HepG2 (cell line): Measurements from ENCODE around the gene DUS1L. TPM values are rescaled to one million over a fixed set of nuclear protein-coding genes. Genes with fewer than 3 reads are reported as not detected.
A peak's percentile ranks its signal among the peaks of the same experiment; 100 is the strongest.

ENCODE experiments used
- AHDC1 ChIP-seq: sonication (generic); formaldehyde crosslinking; IDR thresholded peaks from 2 replicates; pipeline ENCODE4 v1.5.1; 2020; ENCODE audit warnings: mild to moderate bottlenecking, missing genetic modification reagents, borderline replicate concordance
- ARNT ChIP-seq: fragments of 450-650 bp; IDR thresholded peaks from 2 replicates; pipeline ENCODE4 v1.6.1; 2017
- DZIP1 ChIP-seq: sonication (generic); formaldehyde crosslinking; IDR thresholded peaks from 2 replicates; pipeline ENCODE4 v1.5.0; 2020; ENCODE audit warnings: mild to moderate bottlenecking, missing genetic modification reagents
- HMG20A ChIP-seq: IDR thresholded peaks from 2 replicates; pipeline ENCODE4 v1.6.1; 2016; ENCODE audit warnings: borderline replicate concordance
- RBFOX2 ChIP-seq: fragments of 200-400 bp; formaldehyde crosslinking; IDR thresholded peaks from 2 replicates; pipeline ENCODE4 v1.6.1; 2017; ENCODE audit warnings: low read depth, mild to moderate bottlenecking, low read length
- RBM22 ChIP-seq: fragments of 200-400 bp; formaldehyde crosslinking; optimal IDR thresholded peaks from 2 replicates; pipeline ENCODE3; 2017; ENCODE audit warnings: mild to moderate bottlenecking, low read length, moderate library complexity
- SALL1 ChIP-seq: sonication (generic); formaldehyde crosslinking; IDR thresholded peaks from 2 replicates; pipeline ENCODE4 v1.8.0; 2022; ENCODE audit warnings: mild to moderate bottlenecking, missing genetic modification reagents
- SIX4 ChIP-seq: sonication (generic); formaldehyde crosslinking; IDR thresholded peaks from 2 replicates; pipeline ENCODE4 v1.4.0; 2020; ENCODE audit warnings: missing genetic modification reagents
- SOX6 ChIP-seq, 2 experiments: fragments of 450-650 bp in 1 of 2; sonication (generic) in 1 of 2; formaldehyde crosslinking in 1 of 2; IDR thresholded peaks; 2 replicates each; pipeline versions ENCODE4 v1.4.0 to v1.6.1; 2017 to 2020; ENCODE audit warnings: antibody characterized with exemption in 1 of 2, mild to moderate bottlenecking in 1 of 2, missing genetic modification reagents in 1 of 2
- THAP8 ChIP-seq: sonication (generic); formaldehyde crosslinking; IDR thresholded peaks from 2 replicates; pipeline ENCODE4 v1.5.1; 2020; ENCODE audit warnings: missing genetic modification reagents, mild to moderate bottlenecking, borderline replicate concordance
- TP53 ChIP-seq: sonication (generic); formaldehyde crosslinking; conservative IDR thresholded peaks from 2 replicates; pipeline ENCODE4 v1.4.0; 2020; ENCODE audit warnings: missing genetic modification reagents
- ZBTB20 ChIP-seq: sonication (generic); formaldehyde crosslinking; IDR thresholded peaks from 2 replicates; pipeline ENCODE4 v1.8.1; 2023; ENCODE audit warnings: missing genetic modification reagents, low read depth, mild to moderate bottlenecking, borderline replicate concordance
- ZBTB33 ChIP-seq: sonication (generic); formaldehyde crosslinking; IDR thresholded peaks from 2 replicates; pipeline ENCODE4 v1.4.0; 2020; ENCODE audit warnings: missing genetic modification reagents
- ZNF101 ChIP-seq: sonication (generic); formaldehyde crosslinking; IDR thresholded peaks from 2 replicates; pipeline ENCODE4 v1.4.0; 2020; ENCODE audit warnings: mild to moderate bottlenecking, low read depth, missing genetic modification reagents, borderline replicate concordance
- ZNF235 ChIP-seq: sonication (generic); formaldehyde crosslinking; IDR thresholded peaks from 2 replicates; pipeline ENCODE4 v1.8.1; 2023; ENCODE audit warnings: mild to moderate bottlenecking, missing genetic modification reagents, borderline replicate concordance
- ZNF607 ChIP-seq: sonication (generic); formaldehyde crosslinking; IDR thresholded peaks from 2 replicates; pipeline ENCODE4 v1.5.1; 2020; ENCODE audit warnings: missing genetic modification reagents, mild to moderate bottlenecking, borderline replicate concordance
- ZNF724P ChIP-seq: sonication (generic); formaldehyde crosslinking; IDR thresholded peaks from 2 replicates; pipeline ENCODE4 v1.8.0; 2022; ENCODE audit warnings: missing genetic modification reagents, borderline replicate concordance
- ZNF879 ChIP-seq: sonication (generic); formaldehyde crosslinking; IDR thresholded peaks from 2 replicates; pipeline ENCODE4 v1.8.1; 2023; ENCODE audit warnings: missing genetic modification reagents
- polyA plus RNA-seq, 8 experiments: library from polyadenylated mRNA; depleted of rRNA in 3 of 8; stranded (reverse) in 7 of 8; unstranded in 1 of 8; fragments of >200 nt; fragmentation: Illumina TruSeq in 4 of 8; extraction: Trizol in 4 of 8; gene quantifications; 2 replicates each; pipeline versions ENCODE4 v1.2.1 to v1.2.3, GENCODE V29; 2011 to 2016; ENCODE audit warnings: low read depth in 4 of 8, missing spikeins in 1 of 8, mixed read lengths in 1 of 8; ENCODE audit not compliant: insufficient read depth in 1 of 8
- total RNA-seq, 5 experiments: library from RNA; depleted of rRNA; stranded (reverse); fragments of >200 nt; fragmentation: Illumina TruSeq; extraction: Trizol; gene quantifications; 2 replicates each; pipeline ENCODE4 v1.2.3, GENCODE V29; 2016; ENCODE audit warnings: low read depth in 1 of 5

Gene DUS1L
- total and polyA plus RNA-seq, 2 of the 13 experiments (the other 11 are each of a cell fraction or from before 2014, with no cell fraction given), result 81.0 to 109 TPM

- no peak for TF ChIP-seq AHDC1 (CRISPR knock-in tag)
- peak; percentile 90 for TF ChIP-seq RBFOX2
- TF ChIP-seq ZNF101 (CRISPR knock-in tag), result no peak
- 0 out of 2 replicates have a peak, but pooled peaks have one; percentile 11 for TF ChIP-seq SALL1
- no peak for TF ChIP-seq DZIP1
- no peak for TF ChIP-seq ZNF879 (CRISPR knock-in tag)
- no peak for TF ChIP-seq HMG20A (CRISPR knock-in tag)
- TF ChIP-seq ARNT, result no peak
- TF ChIP-seq ZBTB20, result peak; percentile 19; the same call in 1 of the 2 replicates
- TF ChIP-seq RBM22, result peak; percentile 86
- no peak for TF ChIP-seq TP53 (CRISPR knock-in tag)
- no peak for TF ChIP-seq SOX6 (IDR thresholded peaks at IDR 0.05)
- no peak for TF ChIP-seq SOX6 (CRISPR knock-in tag; IDR thresholded peaks at IDR 0.05)
- TF ChIP-seq SIX4 (CRISPR knock-in tag), result no peak
- no peak for TF ChIP-seq ZNF607 (CRISPR knock-in tag)
- 0 out of 2 replicates have a peak, but pooled peaks have one; percentile 9 for TF ChIP-seq ZNF724P (CRISPR knock-in tag)
- 0 out of 2 replicates have a peak, but pooled peaks have one; percentile 39 for TF ChIP-seq ZNF235 (CRISPR knock-in tag)
- TF ChIP-seq THAP8 (CRISPR knock-in tag), result no peak
- peak; percentile 61 for TF ChIP-seq ZBTB33
These were observed 12.2 kb upstream of the DUS1L start (continued) for GRCh38 chr17:82077617-82078358.
